A549 (cell line): ENCODE results near the gene CA12. TPM values are rescaled to one million over a fixed set of nuclear protein-coding genes. Genes with fewer than 3 reads are reported as not detected.

Experiments used
- BHLHE40 ChIP-seq: IDR thresholded peaks from 2 replicates; pipeline ENCODE4 v1.6.1; 2012; ENCODE audit warnings: low read depth, low read length, inconsistent platforms
- CBX2 ChIP-seq: fragments of 200-600 bp; sonication (generic); IDR thresholded peaks from 2 replicates; pipeline ENCODE4 v1.6.1; 2016; ENCODE audit warnings: low read depth, mild to moderate bottlenecking, borderline replicate concordance
- CBX8 ChIP-seq: fragments of 200-600 bp; sonication (generic); IDR thresholded peaks from 2 replicates; pipeline ENCODE4 v1.6.1; 2016
- CEBPB ChIP-seq, 2 experiments: fragments of >200 bp in 1 of 2; sonication (Bioruptor Twin) in 1 of 2; formaldehyde crosslinking in 1 of 2; IDR thresholded peaks; 2 replicates each; pipeline ENCODE4 v1.6.1; 2012 to 2016
- CHD2 ChIP-seq: fragments of 150-350 bp; IDR thresholded peaks from 2 replicates; pipeline ENCODE4 v1.6.1; 2014; ENCODE audit warnings: low read length; ENCODE audit not compliant: partially characterized antibody
- CHD4 ChIP-seq: fragments of 200-600 bp; sonication (generic); IDR thresholded peaks from 2 replicates; pipeline ENCODE4 v1.6.1; 2016; ENCODE audit warnings: antibody characterized with exemption, mild to moderate bottlenecking, borderline replicate concordance
- ESRRA ChIP-seq: fragments of 150-350 bp; IDR thresholded peaks from 2 replicates; pipeline ENCODE4 v1.6.1; 2014; ENCODE audit warnings: mild to moderate bottlenecking, low read length, borderline replicate concordance
- FOSB ChIP-seq: fragments of 250-450 bp; sonication (Bioruptor Pico); IDR thresholded peaks from 2 replicates; pipeline ENCODE4 v1.5.0; 2020; ENCODE audit warnings: mild to moderate bottlenecking, moderate library complexity
- FOSL2 ChIP-seq, 2 experiments: fragments of 450-650 bp in 1 of 2; fragments of >200 bp in 1 of 2; sonication (Bioruptor Twin) in 1 of 2; formaldehyde crosslinking; IDR thresholded peaks; 2 replicates each; pipeline versions ENCODE4 v1.5.0 to v1.6.1; 2016 to 2020; ENCODE audit warnings: mild to moderate bottlenecking in 1 of 2, moderate library complexity in 1 of 2
- FOXS1 ChIP-seq: fragments of 250-450 bp; sonication (Bioruptor Pico); IDR thresholded peaks from 2 replicates; pipeline ENCODE4 v1.5.0; 2020; ENCODE audit warnings: mild to moderate bottlenecking, moderate library complexity
- GATA3 ChIP-seq: IDR thresholded peaks from 2 replicates; pipeline ENCODE4 v1.6.1; 2012; ENCODE audit warnings: borderline replicate concordance
- HDAC2 ChIP-seq: fragments of 200-600 bp; sonication (generic); IDR thresholded peaks from 2 replicates; pipeline ENCODE4 v1.6.1; 2016
- HOXB13 ChIP-seq: fragments of 250-450 bp; sonication (Bioruptor Pico); IDR thresholded peaks from 2 replicates; pipeline ENCODE4 v1.5.0; 2020; ENCODE audit warnings: low read depth, mild to moderate bottlenecking, moderate library complexity
- HOXB5 ChIP-seq: fragments of 250-450 bp; sonication (Bioruptor Pico); IDR thresholded peaks from 2 replicates; pipeline ENCODE4 v1.5.0; 2020; ENCODE audit warnings: mild to moderate bottlenecking, moderate library complexity
- MAZ ChIP-seq: fragments of 150-350 bp; IDR thresholded peaks from 2 replicates; pipeline ENCODE4 v1.6.1; 2014; ENCODE audit warnings: antibody characterized with exemption, low read depth, low read length, borderline replicate concordance
- MYC ChIP-seq: IDR thresholded peaks from 2 replicates; pipeline ENCODE4 v1.6.1; 2012; ENCODE audit warnings: mild to moderate bottlenecking, inconsistent platforms, low read length, improper control_type of control experiment, borderline replicate concordance
- NR3C1 ChIP-seq: fragments of >200 bp; sonication (Bioruptor Twin); formaldehyde crosslinking; IDR thresholded peaks from 3 replicates; pipeline ENCODE4 v1.6.1; 2017
- POLR2A ChIP-seq: IDR thresholded peaks from 2 replicates; pipeline ENCODE4 v1.6.1; 2012; ENCODE audit warnings: mild to moderate bottlenecking, low read length
- RAD21 ChIP-seq, 2 experiments: fragments of >200 bp in 1 of 2; sonication (Bioruptor Twin) in 1 of 2; formaldehyde crosslinking in 1 of 2; IDR thresholded peaks in 1 of 2; conservative IDR thresholded peaks in 1 of 2; 2 replicates in 1 of 2; 3 replicates in 1 of 2; pipeline ENCODE4 v1.6.1; 2012 to 2018; ENCODE audit warnings: inconsistent platforms in 1 of 2
- RNF2 ChIP-seq: fragments of 200-600 bp; sonication (generic); IDR thresholded peaks from 2 replicates; pipeline ENCODE4 v1.6.1; 2016; ENCODE audit warnings: low read depth, mild to moderate bottlenecking, antibody characterized with exemption, moderate library complexity, borderline replicate concordance
- SREBF2 ChIP-seq: fragments of 450-650 bp; IDR thresholded peaks from 2 replicates; pipeline ENCODE4 v1.6.1; 2014; ENCODE audit warnings: mild to moderate bottlenecking, moderate library complexity
- ZNF302 ChIP-seq: fragments of 250-450 bp; sonication (Bioruptor Pico); IDR thresholded peaks from 2 replicates; pipeline ENCODE4 v1.9.0; 2021; ENCODE audit warnings: inconsistent platforms, mild to moderate bottlenecking, moderate library complexity
- polyA plus RNA-seq, 4 experiments: library from polyadenylated mRNA; depleted of rRNA in 3 of 4; stranded (reverse); fragments of >200 nt; fragmentation: RNase III in 1 of 4; extraction: RNeasy Plus Mini Kit Qiagen cat#74134 plus additional on column Dnase treatment in 1 of 4; gene quantifications; 2 replicates in 3 of 4; 3 replicates in 1 of 4; pipeline ENCODE4 v1.2.3, GENCODE V29; 2011 to 2017
- TF ChIP-seq, protein P1 (sequence below): fragments of 200-600 bp; sonication (generic); IDR thresholded peaks from 2 replicates; pipeline ENCODE4 v1.6.1; 2016; ENCODE audit warnings: antibody characterized with exemption, mild to moderate bottlenecking, moderate library complexity
- TF ChIP-seq, protein P2 (sequence below): fragments of 250-450 bp; sonication (Bioruptor Pico); IDR thresholded peaks from 2 replicates; pipeline ENCODE4 v1.5.0; 2021; ENCODE audit warnings: mild to moderate bottlenecking, moderate library complexity, borderline replicate concordance
- TF ChIP-seq, protein P3 (sequence below): IDR thresholded peaks from 2 replicates; pipeline ENCODE4 v1.6.1; 2012
- TF ChIP-seq, protein P4 (sequence below): IDR thresholded peaks from 2 replicates; pipeline ENCODE4 v1.6.1; 2012; ENCODE audit warnings: low read depth, borderline replicate concordance

CA12 gene
- polyA plus RNA-seq, 2 of the 4 experiments (the other 2 are of a cell fraction): 129 to 323 TPM

DNA sequence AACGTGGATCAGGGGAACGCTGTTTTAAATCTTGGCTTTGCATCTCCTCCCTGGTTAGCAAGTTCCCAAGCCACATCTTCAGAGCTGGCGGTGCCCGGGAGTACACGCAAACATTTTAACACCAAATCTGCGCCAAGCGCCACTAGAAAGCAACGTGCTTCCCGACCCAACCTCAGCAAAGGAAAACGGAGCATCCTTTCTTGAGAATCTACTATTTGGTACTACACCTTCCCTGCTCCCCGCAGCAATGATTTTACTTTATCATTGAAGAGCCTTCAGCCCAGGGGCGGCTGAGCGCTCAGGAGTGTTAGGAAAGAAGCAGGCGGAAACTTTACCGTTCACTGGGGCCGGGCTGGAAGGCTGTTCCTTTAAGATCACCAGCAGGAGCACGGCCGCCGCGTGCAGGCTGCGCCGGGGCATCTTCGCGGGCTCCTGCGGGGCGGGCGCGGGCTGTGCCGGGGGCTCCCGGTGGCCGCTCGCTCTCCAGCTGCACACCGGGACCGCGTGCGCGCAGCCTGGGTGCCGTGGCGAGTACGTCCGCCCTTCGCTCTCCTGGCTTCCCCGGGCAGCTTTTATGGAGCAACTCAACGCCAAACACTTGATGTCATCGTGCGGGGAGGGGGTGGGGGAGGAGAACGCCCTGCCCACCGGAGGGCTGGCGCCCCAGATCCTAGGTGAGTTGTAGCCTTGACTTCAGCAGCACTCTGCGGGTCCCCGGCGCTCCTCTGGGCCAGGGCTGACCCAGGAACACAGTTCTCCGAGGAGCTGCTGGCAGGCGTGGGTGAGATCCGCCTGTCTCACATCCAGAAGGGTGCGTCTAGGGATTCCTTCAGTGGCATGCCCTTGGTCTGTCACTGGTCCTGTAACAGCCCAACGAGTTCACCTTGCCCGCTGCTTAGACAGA is at the start of gene CA12 (continued):
- TF ChIP-seq, protein P1, sequence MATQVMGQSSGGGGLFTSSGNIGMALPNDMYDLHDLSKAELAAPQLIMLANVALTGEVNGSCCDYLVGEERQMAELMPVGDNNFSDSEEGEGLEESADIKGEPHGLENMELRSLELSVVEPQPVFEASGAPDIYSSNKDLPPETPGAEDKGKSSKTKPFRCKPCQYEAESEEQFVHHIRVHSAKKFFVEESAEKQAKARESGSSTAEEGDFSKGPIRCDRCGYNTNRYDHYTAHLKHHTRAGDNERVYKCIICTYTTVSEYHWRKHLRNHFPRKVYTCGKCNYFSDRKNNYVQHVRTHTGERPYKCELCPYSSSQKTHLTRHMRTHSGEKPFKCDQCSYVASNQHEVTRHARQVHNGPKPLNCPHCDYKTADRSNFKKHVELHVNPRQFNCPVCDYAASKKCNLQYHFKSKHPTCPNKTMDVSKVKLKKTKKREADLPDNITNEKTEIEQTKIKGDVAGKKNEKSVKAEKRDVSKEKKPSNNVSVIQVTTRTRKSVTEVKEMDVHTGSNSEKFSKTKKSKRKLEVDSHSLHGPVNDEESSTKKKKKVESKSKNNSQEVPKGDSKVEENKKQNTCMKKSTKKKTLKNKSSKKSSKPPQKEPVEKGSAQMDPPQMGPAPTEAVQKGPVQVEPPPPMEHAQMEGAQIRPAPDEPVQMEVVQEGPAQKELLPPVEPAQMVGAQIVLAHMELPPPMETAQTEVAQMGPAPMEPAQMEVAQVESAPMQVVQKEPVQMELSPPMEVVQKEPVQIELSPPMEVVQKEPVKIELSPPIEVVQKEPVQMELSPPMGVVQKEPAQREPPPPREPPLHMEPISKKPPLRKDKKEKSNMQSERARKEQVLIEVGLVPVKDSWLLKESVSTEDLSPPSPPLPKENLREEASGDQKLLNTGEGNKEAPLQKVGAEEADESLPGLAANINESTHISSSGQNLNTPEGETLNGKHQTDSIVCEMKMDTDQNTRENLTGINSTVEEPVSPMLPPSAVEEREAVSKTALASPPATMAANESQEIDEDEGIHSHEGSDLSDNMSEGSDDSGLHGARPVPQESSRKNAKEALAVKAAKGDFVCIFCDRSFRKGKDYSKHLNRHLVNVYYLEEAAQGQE: no peak
- TF ChIP-seq ESRRA: no peak
- TF ChIP-seq, protein P2, sequence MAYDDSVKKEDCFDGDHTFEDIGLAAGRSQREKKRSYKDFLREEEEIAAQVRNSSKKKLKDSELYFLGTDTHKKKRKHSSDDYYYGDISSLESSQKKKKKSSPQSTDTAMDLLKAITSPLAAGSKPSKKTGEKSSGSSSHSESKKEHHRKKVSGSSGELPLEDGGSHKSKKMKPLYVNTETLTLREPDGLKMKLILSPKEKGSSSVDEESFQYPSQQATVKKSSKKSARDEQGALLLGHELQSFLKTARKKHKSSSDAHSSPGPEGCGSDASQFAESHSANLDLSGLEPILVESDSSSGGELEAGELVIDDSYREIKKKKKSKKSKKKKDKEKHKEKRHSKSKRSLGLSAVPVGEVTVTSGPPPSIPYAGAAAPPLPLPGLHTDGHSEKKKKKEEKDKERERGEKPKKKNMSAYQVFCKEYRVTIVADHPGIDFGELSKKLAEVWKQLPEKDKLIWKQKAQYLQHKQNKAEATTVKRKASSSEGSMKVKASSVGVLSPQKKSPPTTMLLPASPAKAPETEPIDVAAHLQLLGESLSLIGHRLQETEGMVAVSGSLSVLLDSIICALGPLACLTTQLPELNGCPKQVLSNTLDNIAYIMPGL (CRISPR knock-in tag): no peak
- TF ChIP-seq RAD21 (conservative IDR thresholded peaks at IDR 0.05 in 1 of 2, IDR thresholded peaks at IDR 0.05 in 1 of 2): peak in 1 of 2 experiments; percentile 25; a peak in 2 of 5 replicates
- no peak for TF ChIP-seq HOXB13 (CRISPR knock-in tag)
- no peak for TF ChIP-seq GATA3
- TF ChIP-seq HDAC2: no peak
- no peak for TF ChIP-seq FOXS1 (CRISPR knock-in tag)
- TF ChIP-seq RNF2: no peak
- 0 out of 2 replicates have a peak, but pooled peaks have one; percentile 13 for TF ChIP-seq HOXB5 (CRISPR knock-in tag)
- no peak for TF ChIP-seq MAZ
- TF ChIP-seq, protein P3, sequence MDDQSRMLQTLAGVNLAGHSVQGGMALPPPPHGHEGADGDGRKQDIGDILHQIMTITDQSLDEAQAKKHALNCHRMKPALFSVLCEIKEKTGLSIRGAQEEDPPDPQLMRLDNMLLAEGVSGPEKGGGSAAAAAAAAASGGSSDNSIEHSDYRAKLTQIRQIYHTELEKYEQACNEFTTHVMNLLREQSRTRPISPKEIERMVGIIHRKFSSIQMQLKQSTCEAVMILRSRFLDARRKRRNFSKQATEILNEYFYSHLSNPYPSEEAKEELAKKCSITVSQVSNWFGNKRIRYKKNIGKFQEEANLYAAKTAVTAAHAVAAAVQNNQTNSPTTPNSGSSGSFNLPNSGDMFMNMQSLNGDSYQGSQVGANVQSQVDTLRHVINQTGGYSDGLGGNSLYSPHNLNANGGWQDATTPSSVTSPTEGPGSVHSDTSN: 0 out of 2 replicates have a peak, but pooled peaks have one; percentile 16
- TF ChIP-seq, protein P4, sequence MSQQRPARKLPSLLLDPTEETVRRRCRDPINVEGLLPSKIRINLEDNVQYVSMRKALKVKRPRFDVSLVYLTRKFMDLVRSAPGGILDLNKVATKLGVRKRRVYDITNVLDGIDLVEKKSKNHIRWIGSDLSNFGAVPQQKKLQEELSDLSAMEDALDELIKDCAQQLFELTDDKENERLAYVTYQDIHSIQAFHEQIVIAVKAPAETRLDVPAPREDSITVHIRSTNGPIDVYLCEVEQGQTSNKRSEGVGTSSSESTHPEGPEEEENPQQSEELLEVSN: no peak; the same call in 1 of the 2 replicates
- TF ChIP-seq MYC: peak; percentile 83
- no peak for TF ChIP-seq CBX2
- no peak for TF ChIP-seq CBX8
- TF ChIP-seq CHD4: no peak
- no peak for TF ChIP-seq SREBF2
- TF ChIP-seq ZNF302 (CRISPR knock-in tag): no peak
- TF ChIP-seq BHLHE40: no peak
- TF ChIP-seq POLR2A: peak; percentile 100
- TF ChIP-seq FOSL2 (IDR thresholded peaks at IDR 0.05): no peak
- no peak for TF ChIP-seq FOSL2 (CRISPR knock-in tag; IDR thresholded peaks at IDR 0.05)
- TF ChIP-seq FOSB (CRISPR knock-in tag): no peak
- no peak for TF ChIP-seq NR3C1
- peak in 1 of 2 experiments; percentile 51; a peak in 1 of 4 replicates for TF ChIP-seq CEBPB (IDR thresholded peaks at IDR 0.05)
- no peak for TF ChIP-seq CHD2
